PFSK-1 (cell line): ENCODE data around the gene CERS4.

Experiments
- FOXP2 ChIP-seq: optimal IDR thresholded peaks from 2 replicates; pipeline ENCODE3; 2011; ENCODE audit warnings: borderline replicate concordance, control low read depth, inconsistent platforms; ENCODE audit not compliant: insufficient read depth; ENCODE audit errors: extremely low read length, extremely low read depth
- POLR2AphosphoS5 ChIP-seq: IDR thresholded peaks from 2 replicates; pipeline ENCODE4 v1.6.1; 2012; ENCODE audit warnings: low read depth, mild to moderate bottlenecking, control low read depth, low read length, moderate library complexity
- REST ChIP-seq, 2 experiments: IDR thresholded peaks; 2 replicates each; pipeline versions ENCODE4 v1.6.1 to v1.8.0; 2011 to 2012; ENCODE audit warnings: low read depth in 2 of 2, low read length in 2 of 2, control low read depth in 1 of 2, inconsistent platforms in 1 of 2, mild to moderate bottlenecking in 1 of 2, moderate library complexity in 1 of 2; ENCODE audit not compliant: insufficient read depth in 1 of 2
- TAF1 ChIP-seq: IDR thresholded peaks from 2 replicates; pipeline ENCODE4 v1.6.1; 2012; ENCODE audit warnings: low read length, control low read depth, borderline replicate concordance; ENCODE audit not compliant: insufficient read depth

GRCh38 chr19:8259142-8259921, 50.2 kb downstream of the CERS4 start:
- no peak for TF ChIP-seq POLR2AphosphoS5
- TF ChIP-seq REST (IDR thresholded peaks at IDR 0.05; ENCODE audit: insufficient read depth in 1 of 2, low read depth in 2 of 2, low read length in 2 of 2): no peak
- no peak for TF ChIP-seq FOXP2
- TF ChIP-seq TAF1: no peak
